ENCODE results near the gene TIFAB.

TIFAB gene

GRCh38 chr5:135442431-135443160, 9.6 kb downstream of the TIFAB start:
- Histone ChIP-seq H3K36me3 (ENCODE audit: control insufficient read depth in 2 of 2, insufficient read depth in 2 of 2, low read length in 2 of 2) (no peaks in the 10 kb centered on the region), H3K9ac (ENCODE audit: low read depth in 1 of 2, low read length in 2 of 2) (no peak overlapping the region), H3K27me3 (ENCODE audit: control insufficient read depth in 2 of 2, insufficient read depth in 2 of 2, low read length in 2 of 2) (peaks cover 0 to under 1% of the 10 kb centered on the region in 2 donors), H3K4me1 (ENCODE audit: control insufficient read depth in 2 of 2, insufficient read depth in 2 of 2, low read length in 2 of 2) (peaks cover 0 to 8% of the 10 kb centered on the region in 2 donors), H3K4me3 (ENCODE audit: low read length in 2 of 2) (no peak overlapping the region), H3K27ac (ENCODE audit: low read depth in 2 of 2, low read length in 2 of 2) (no peak overlapping the region), H3K9me3 (ENCODE audit: control insufficient read depth in 2 of 2, low read length in 2 of 2) (no peaks in the 10 kb centered on the region)

DNA sequence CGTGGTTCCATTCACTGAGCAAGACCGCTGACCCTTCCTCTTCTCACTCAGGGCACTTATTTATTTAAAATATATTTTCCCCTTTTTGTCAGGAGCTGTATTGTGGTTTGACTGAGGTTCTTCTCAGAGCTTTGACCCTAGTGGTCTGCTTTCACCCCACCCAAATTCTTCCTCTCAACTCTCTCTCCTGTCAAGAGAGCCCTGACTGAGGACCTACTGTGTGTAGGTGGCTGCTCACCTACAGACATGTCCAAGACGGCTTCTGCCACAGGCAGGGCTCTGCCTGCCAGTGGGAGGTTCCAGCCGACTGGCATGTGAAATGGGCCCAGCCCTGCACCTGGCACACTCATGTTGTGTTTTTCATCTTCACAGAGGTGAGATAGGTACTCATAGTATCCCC, 10.2 kb downstream of the TIFAB start:
- no peak overlapping the region for H3K27ac ChIP-seq (ENCODE audit: low read depth in 2 of 2, low read length in 2 of 2)
- H3K27me3 ChIP-seq (ENCODE audit: control insufficient read depth in 2 of 2, insufficient read depth in 2 of 2, low read length in 2 of 2) = no peaks in the 10 kb centered on the region
- no peaks in the 10 kb centered on the region for H3K9me3 ChIP-seq (ENCODE audit: control insufficient read depth in 2 of 2, low read length in 2 of 2)
- H3K4me1 ChIP-seq (ENCODE audit: control insufficient read depth in 2 of 2, insufficient read depth in 2 of 2, low read length in 2 of 2) = peaks cover 0 to 8% of the 10 kb centered on the region in 2 donors
- H3K36me3 ChIP-seq (ENCODE audit: control insufficient read depth in 2 of 2, insufficient read depth in 2 of 2, low read length in 2 of 2) = no peaks in the 10 kb centered on the region
- no peak overlapping the region for H3K4me3 ChIP-seq (ENCODE audit: low read length in 2 of 2)
- H3K9ac ChIP-seq (ENCODE audit: low read depth in 1 of 2, low read length in 2 of 2) = no peak overlapping the region

- no peak overlapping the region for H3K27ac ChIP-seq (ENCODE audit: low read depth in 2 of 2, low read length in 2 of 2)
- no peaks in the 10 kb centered on the region for H3K27me3 ChIP-seq (ENCODE audit: control insufficient read depth in 2 of 2, insufficient read depth in 2 of 2, low read length in 2 of 2)
- no peak overlapping the region for H3K9ac ChIP-seq (ENCODE audit: low read depth in 1 of 2, low read length in 2 of 2)
- H3K36me3 ChIP-seq (ENCODE audit: control insufficient read depth in 2 of 2, insufficient read depth in 2 of 2, low read length in 2 of 2) = no peaks in the 10 kb centered on the region
- H3K9me3 ChIP-seq (ENCODE audit: control insufficient read depth in 2 of 2, low read length in 2 of 2) = no peaks in the 10 kb centered on the region
- H3K4me3 ChIP-seq (ENCODE audit: low read length in 2 of 2) = no peak overlapping the region
- H3K4me1 ChIP-seq (ENCODE audit: control insufficient read depth in 2 of 2, insufficient read depth in 2 of 2, low read length in 2 of 2) = peaks cover 0 to 8% of the 10 kb centered on the region in 2 donors
These were observed 10.8 kb downstream of the TIFAB start for GRCh38 chr5:135441350-135441831.

DNA sequence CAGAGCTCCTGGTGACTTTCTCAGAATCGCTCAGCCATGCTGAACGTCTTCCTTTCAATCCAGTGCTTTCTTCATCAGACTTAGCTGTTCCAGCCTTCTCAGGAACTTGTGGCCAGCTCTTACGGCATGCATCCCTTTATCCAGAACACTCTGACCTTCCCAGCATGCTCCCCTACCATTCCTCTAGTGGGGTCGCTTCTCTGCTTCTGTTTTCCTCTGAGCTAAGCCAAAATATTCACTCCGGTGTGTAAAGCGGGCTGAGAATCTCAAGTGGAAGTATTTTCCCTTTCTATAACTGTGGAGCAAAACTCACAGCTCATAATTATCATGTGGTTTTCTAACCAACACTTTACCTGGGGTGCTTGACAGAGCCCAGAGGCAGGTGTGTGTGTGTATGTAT, 11.2 kb downstream of the TIFAB start:
- Histone ChIP-seq H3K27me3 (ENCODE audit: control insufficient read depth in 2 of 2, insufficient read depth in 2 of 2, low read length in 2 of 2) (no peaks in the 10 kb centered on the region), H3K36me3 (ENCODE audit: control insufficient read depth in 2 of 2, insufficient read depth in 2 of 2, low read length in 2 of 2) (no peaks in the 10 kb centered on the region), H3K27ac (ENCODE audit: low read depth in 2 of 2, low read length in 2 of 2) (no peak overlapping the region), H3K4me3 (ENCODE audit: low read length in 2 of 2) (no peak overlapping the region), H3K9ac (ENCODE audit: low read depth in 1 of 2, low read length in 2 of 2) (no peak overlapping the region), H3K9me3 (ENCODE audit: control insufficient read depth in 2 of 2, low read length in 2 of 2) (no peaks in the 10 kb centered on the region), H3K4me1 (ENCODE audit: control insufficient read depth in 2 of 2, insufficient read depth in 2 of 2, low read length in 2 of 2) (peaks cover 0 to 8% of the 10 kb centered on the region in 2 donors)

- Histone ChIP-seq H3K4me1 (ENCODE audit: control insufficient read depth in 2 of 2, insufficient read depth in 2 of 2, low read length in 2 of 2) (peaks cover 0 to 8% of the 10 kb centered on the region in 2 donors), H3K9me3 (ENCODE audit: control insufficient read depth in 2 of 2, low read length in 2 of 2) (no peaks in the 10 kb centered on the region), H3K27me3 (ENCODE audit: control insufficient read depth in 2 of 2, insufficient read depth in 2 of 2, low read length in 2 of 2) (no peaks in the 10 kb centered on the region), H3K4me3 (ENCODE audit: low read length in 2 of 2) (no peak overlapping the region), H3K9ac (ENCODE audit: low read depth in 1 of 2, low read length in 2 of 2) (no peak overlapping the region), H3K36me3 (ENCODE audit: control insufficient read depth in 2 of 2, insufficient read depth in 2 of 2, low read length in 2 of 2) (no peaks in the 10 kb centered on the region), H3K27ac (ENCODE audit: low read depth in 2 of 2, low read length in 2 of 2) (no peak overlapping the region)
These were observed 12.6 kb downstream of the TIFAB start for GRCh38 chr5:135439231-135440205.

DNA sequence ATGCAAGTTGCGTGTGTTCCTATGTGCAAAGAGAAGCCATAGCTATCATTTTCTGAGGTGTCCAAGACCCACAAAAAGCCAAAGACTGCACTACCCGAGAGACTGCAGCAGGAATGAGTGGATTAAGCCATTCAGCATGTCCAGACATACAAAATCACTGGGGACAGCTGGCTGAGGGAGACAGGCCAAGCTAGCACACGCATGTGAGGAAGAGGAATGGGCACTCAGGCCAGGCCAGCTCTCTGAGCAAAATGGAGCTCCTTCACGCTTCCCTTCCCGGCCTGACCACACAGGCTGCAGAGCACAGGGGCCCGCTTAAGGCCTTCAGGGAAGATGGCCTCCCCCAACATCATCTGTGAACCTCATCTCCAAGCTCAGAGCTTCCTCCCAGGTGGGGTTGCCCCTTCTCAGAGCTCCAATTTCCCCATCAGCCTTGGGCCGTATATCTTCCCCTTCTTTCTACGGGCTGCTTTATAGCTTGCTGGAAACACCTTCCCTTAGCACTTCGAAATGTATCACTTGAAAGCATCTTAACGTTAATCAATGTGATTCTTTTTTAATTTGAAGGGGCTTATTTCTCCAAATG, 13.4 kb downstream of the TIFAB start:
- no peaks in the 10 kb centered on the region for H3K9me3 ChIP-seq (ENCODE audit: control insufficient read depth in 2 of 2, low read length in 2 of 2)
- no peaks in the 10 kb centered on the region for H3K36me3 ChIP-seq (ENCODE audit: control insufficient read depth in 2 of 2, insufficient read depth in 2 of 2, low read length in 2 of 2)
- H3K27me3 ChIP-seq (ENCODE audit: control insufficient read depth in 2 of 2, insufficient read depth in 2 of 2, low read length in 2 of 2) = no peaks in the 10 kb centered on the region
- peaks cover 0 to 10% of the 10 kb centered on the region in 2 donors for H3K4me1 ChIP-seq (ENCODE audit: control insufficient read depth in 2 of 2, insufficient read depth in 2 of 2, low read length in 2 of 2)
- H3K4me3 ChIP-seq (ENCODE audit: low read length in 2 of 2) = no peak overlapping the region
- H3K27ac ChIP-seq (ENCODE audit: low read depth in 2 of 2, low read length in 2 of 2) = peak overlapping the region; percentile 7 to 48
- no peak overlapping the region for H3K9ac ChIP-seq (ENCODE audit: low read depth in 1 of 2, low read length in 2 of 2)

- Histone ChIP-seq H3K9me3 (ENCODE audit: control insufficient read depth in 2 of 2, low read length in 2 of 2) (no peaks in the 10 kb centered on the region), H3K36me3 (ENCODE audit: control insufficient read depth in 2 of 2, insufficient read depth in 2 of 2, low read length in 2 of 2) (no peaks in the 10 kb centered on the region), H3K9ac (ENCODE audit: low read depth in 1 of 2, low read length in 2 of 2) (no peak overlapping the region), H3K4me1 (ENCODE audit: control insufficient read depth in 2 of 2, insufficient read depth in 2 of 2, low read length in 2 of 2) (peaks cover 0 to 10% of the 10 kb centered on the region in 2 donors), H3K27ac (ENCODE audit: low read depth in 2 of 2, low read length in 2 of 2) (peak overlapping the region; percentile 7 to 48), H3K27me3 (ENCODE audit: control insufficient read depth in 2 of 2, insufficient read depth in 2 of 2, low read length in 2 of 2) (no peaks in the 10 kb centered on the region), H3K4me3 (ENCODE audit: low read length in 2 of 2) (no peak overlapping the region)
These were observed 14.2 kb downstream of the TIFAB start for GRCh38 chr5:135437796-135438560.

GRCh38 chr5:135437422-135437795, 14.7 kb downstream of the TIFAB start:
- Histone ChIP-seq H3K9me3 (ENCODE audit: control insufficient read depth in 2 of 2, low read length in 2 of 2) (no peaks in the 10 kb centered on the region), H3K4me3 (ENCODE audit: low read length in 2 of 2) (no peak overlapping the region), H3K27ac (ENCODE audit: low read depth in 2 of 2, low read length in 2 of 2) (peak overlapping the region; percentile 6 to 48), H3K4me1 (ENCODE audit: control insufficient read depth in 2 of 2, insufficient read depth in 2 of 2, low read length in 2 of 2) (peaks cover 0 to 10% of the 10 kb centered on the region in 2 donors), H3K36me3 (ENCODE audit: control insufficient read depth in 2 of 2, insufficient read depth in 2 of 2, low read length in 2 of 2) (no peaks in the 10 kb centered on the region), H3K9ac (ENCODE audit: low read depth in 1 of 2, low read length in 2 of 2) (no peak overlapping the region), H3K27me3 (ENCODE audit: control insufficient read depth in 2 of 2, insufficient read depth in 2 of 2, low read length in 2 of 2) (no peaks in the 10 kb centered on the region)

GRCh38 chr5:135436951-135437418, 15.2 kb downstream of the TIFAB start:
- no peak overlapping the region for H3K27ac ChIP-seq (ENCODE audit: low read depth in 2 of 2, low read length in 2 of 2)

More at GRCh38 chr5:135436951-135437418, 15.2 kb downstream of the TIFAB start:
- H3K4me3 ChIP-seq (ENCODE audit: low read length in 2 of 2) = no peak overlapping the region
- H3K9me3 ChIP-seq (ENCODE audit: control insufficient read depth in 2 of 2, low read length in 2 of 2) = no peaks in the 10 kb centered on the region
- no peak overlapping the region for H3K9ac ChIP-seq (ENCODE audit: low read depth in 1 of 2, low read length in 2 of 2)
- no peaks in the 10 kb centered on the region for H3K36me3 ChIP-seq (ENCODE audit: control insufficient read depth in 2 of 2, insufficient read depth in 2 of 2, low read length in 2 of 2)
- peaks cover 0 to 10% of the 10 kb centered on the region in 2 donors for H3K4me1 ChIP-seq (ENCODE audit: control insufficient read depth in 2 of 2, insufficient read depth in 2 of 2, low read length in 2 of 2)
- H3K27me3 ChIP-seq (ENCODE audit: control insufficient read depth in 2 of 2, insufficient read depth in 2 of 2, low read length in 2 of 2) = no peaks in the 10 kb centered on the region
